ENCODE results near the gene PTP4A1.

Gene PTP4A1

GRCh38 chr6:63598049-63599036, 26.1 kb downstream of the PTP4A1 start:
- no peak for DNase-seq (ENCODE audit: extremely low read depth, low read depth)
- TF ChIP-seq CTCF (IDR thresholded peaks at IDR 0.05; ENCODE audit: low read depth, low read length) = peak; percentile 93

DNA sequence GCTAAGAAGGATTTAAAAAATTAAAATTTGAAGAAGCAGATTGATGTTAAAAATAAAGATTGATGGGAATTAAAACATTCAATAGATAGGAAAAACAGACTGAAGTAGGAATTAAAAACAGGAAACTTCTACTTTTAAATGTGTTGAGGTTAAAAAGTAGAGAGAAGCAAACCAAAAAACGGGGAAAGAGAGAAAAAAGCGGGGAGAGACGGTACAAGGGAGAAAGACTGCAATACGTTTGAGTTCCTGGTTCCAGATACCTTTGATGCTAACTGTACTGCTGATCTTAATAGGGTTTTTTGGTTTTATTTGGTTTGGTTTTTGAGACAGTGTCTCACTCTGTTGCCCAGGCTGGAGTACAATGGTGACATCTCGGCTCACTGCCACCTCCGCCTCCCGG, 27.0 kb downstream of the PTP4A1 start:
- no peak for TF ChIP-seq CTCF (IDR thresholded peaks at IDR 0.05; ENCODE audit: low read depth, low read length)
- DNase-seq (ENCODE audit: extremely low read depth, low read depth) = no peak

- no peak for DNase-seq (ENCODE audit: extremely low read depth, low read depth)
- TF ChIP-seq CTCF (IDR thresholded peaks at IDR 0.05; ENCODE audit: low read depth, low read length) = no peak
Measured at GRCh38 chr6:63600136-63600535, 27.9 kb downstream of the PTP4A1 start.

- DNase-seq (ENCODE audit: extremely low read depth, low read depth) = no peak
- no peak for TF ChIP-seq CTCF (IDR thresholded peaks at IDR 0.05; ENCODE audit: low read depth, low read length)
Measured at GRCh38 chr6:63609231-63609630, 37.0 kb downstream of the PTP4A1 start.

GRCh38 chr6:63610944-63611343, 38.7 kb downstream of the PTP4A1 start:
- TF ChIP-seq CTCF (IDR thresholded peaks at IDR 0.05; ENCODE audit: low read depth, low read length) = no peak

GRCh38 chr6:63611560-63611959, 39.3 kb downstream of the PTP4A1 start:
- TF ChIP-seq CTCF (IDR thresholded peaks at IDR 0.05; ENCODE audit: low read depth, low read length) = no peak
- DNase-seq (ENCODE audit: extremely low read depth, low read depth) = no peak

More at GRCh38 chr6:63610944-63611343, 38.7 kb downstream of the PTP4A1 start:
- DNase-seq (ENCODE audit: extremely low read depth, low read depth) = no peak

- no peak for DNase-seq (ENCODE audit: extremely low read depth, low read depth)
- TF ChIP-seq CTCF (IDR thresholded peaks at IDR 0.05; ENCODE audit: low read depth, low read length) = no peak
Measured at GRCh38 chr6:63615590-63615989, 43.3 kb downstream of the PTP4A1 start.
